Osteocyte (in vitro differentiated cells): ENCODE results near the gene SRSF11. TPM values are rescaled to one million over a fixed set of nuclear protein-coding genes. Genes with fewer than 3 reads are reported as not detected.

ENCODE experiments used
- DNase-seq: peaks from one replicate; pipeline ENCODE4 v3.0.0; 2021; ENCODE audit warnings: mixed read lengths; ENCODE audit not compliant: unreplicated experiment; ENCODE audit errors: extremely low spot score
- H3K27ac Mint-ChIP-seq: one replicate; pipeline ENCODE4 v1.8.0; 2021; ENCODE audit warnings: mild to moderate bottlenecking, mixed read lengths; ENCODE audit not compliant: unreplicated experiment
- H3K27me3 Mint-ChIP-seq: one replicate; pipeline ENCODE4 v1.8.0; 2021; ENCODE audit warnings: mixed read lengths; ENCODE audit not compliant: unreplicated experiment
- H3K36me3 Mint-ChIP-seq: one replicate; pipeline ENCODE4 v1.8.0; 2021; ENCODE audit warnings: mixed read lengths; ENCODE audit not compliant: unreplicated experiment
- H3K4me1 Mint-ChIP-seq: one replicate; pipeline ENCODE4 v1.8.0; 2021; ENCODE audit warnings: mixed read lengths; ENCODE audit not compliant: unreplicated experiment
- H3K4me3 Mint-ChIP-seq: one replicate; pipeline ENCODE4 v1.8.0; 2021; ENCODE audit warnings: mild to moderate bottlenecking, moderate library complexity, mixed read lengths; ENCODE audit not compliant: unreplicated experiment
- H3K9me3 Mint-ChIP-seq: one replicate; pipeline ENCODE4 v1.8.0; 2021; ENCODE audit warnings: mixed read lengths; ENCODE audit not compliant: unreplicated experiment
- total RNA-seq: library from RNA; stranded (reverse); gene quantifications from 2 replicates; pipeline ENCODE4 v1.2.1, GENCODE V29; 2021
- TF ChIP-seq, protein P1 (sequence below): fragments of 200-600 bp; sonication (generic); IDR thresholded peaks from 2 replicates; pipeline ENCODE4 v1.5.0; 2021; ENCODE audit warnings: antibody characterized with exemption, mild to moderate bottlenecking, moderate library complexity

SRSF11 gene
- total RNA-seq, 1 donor from 2014 or later: 214 TPM

GRCh38 chr1:70293186-70293843, 72.1 kb downstream of the SRSF11 start:
- Mint-ChIP-seq H3K9me3 (no peaks in the 10 kb centered on the region), H3K27ac (no peak overlapping the region), H3K4me1 (peaks cover 4% of the 10 kb centered on the region), H3K27me3 (no peaks in the 10 kb centered on the region), H3K4me3 (no peak overlapping the region), H3K36me3 (peaks cover 26% of the 10 kb centered on the region)
- TF ChIP-seq, protein P1, sequence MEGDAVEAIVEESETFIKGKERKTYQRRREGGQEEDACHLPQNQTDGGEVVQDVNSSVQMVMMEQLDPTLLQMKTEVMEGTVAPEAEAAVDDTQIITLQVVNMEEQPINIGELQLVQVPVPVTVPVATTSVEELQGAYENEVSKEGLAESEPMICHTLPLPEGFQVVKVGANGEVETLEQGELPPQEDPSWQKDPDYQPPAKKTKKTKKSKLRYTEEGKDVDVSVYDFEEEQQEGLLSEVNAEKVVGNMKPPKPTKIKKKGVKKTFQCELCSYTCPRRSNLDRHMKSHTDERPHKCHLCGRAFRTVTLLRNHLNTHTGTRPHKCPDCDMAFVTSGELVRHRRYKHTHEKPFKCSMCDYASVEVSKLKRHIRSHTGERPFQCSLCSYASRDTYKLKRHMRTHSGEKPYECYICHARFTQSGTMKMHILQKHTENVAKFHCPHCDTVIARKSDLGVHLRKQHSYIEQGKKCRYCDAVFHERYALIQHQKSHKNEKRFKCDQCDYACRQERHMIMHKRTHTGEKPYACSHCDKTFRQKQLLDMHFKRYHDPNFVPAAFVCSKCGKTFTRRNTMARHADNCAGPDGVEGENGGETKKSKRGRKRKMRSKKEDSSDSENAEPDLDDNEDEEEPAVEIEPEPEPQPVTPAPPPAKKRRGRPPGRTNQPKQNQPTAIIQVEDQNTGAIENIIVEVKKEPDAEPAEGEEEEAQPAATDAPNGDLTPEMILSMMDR: no peak
- DNase-seq: no peak

GRCh38 chr1:70295749-70296148, 74.6 kb downstream of the SRSF11 start:
- H3K36me3 Mint-ChIP-seq: peaks cover 42% of the 10 kb centered on the region
- DNase-seq: no peak
- no peak overlapping the region for H3K4me3 Mint-ChIP-seq
- no peaks in the 10 kb centered on the region for H3K27me3 Mint-ChIP-seq
- no peaks in the 10 kb centered on the region for H3K4me1 Mint-ChIP-seq
- H3K27ac Mint-ChIP-seq: no peak overlapping the region
- H3K9me3 Mint-ChIP-seq: no peaks in the 10 kb centered on the region
- TF ChIP-seq, protein P1: no peak

GRCh38 chr1:70299472-70299871, 78.3 kb downstream of the SRSF11 start:
- Mint-ChIP-seq H3K4me1 (no peaks in the 10 kb centered on the region), H3K27me3 (no peaks in the 10 kb centered on the region), H3K9me3 (no peaks in the 10 kb centered on the region), H3K27ac (no peak overlapping the region), H3K4me3 (no peak overlapping the region), H3K36me3 (peaks cover 40% of the 10 kb centered on the region)
- DNase-seq: no peak
- TF ChIP-seq, protein P1: no peak

Other genes with a start within 250 kb of the SRSF11 start
- gene LRRC40, start 15.8 kb upstream of the SRSF11 start, total RNA-seq: 16.2 and 17.1 TPM in 2 replicates
- gene ANKRD13C, start 133.3 kb downstream of the SRSF11 start, total RNA-seq: 27.4 and 29.3 TPM in 2 replicates
- 8.3 and 9.7 TPM in 2 replicates for gene CTH, start 189.9 kb downstream of the SRSF11 start, total RNA-seq